HCEC 1CT (cell line): Measurements from ENCODE around the gene ASAP2.
"Not testable (repeated sequence)": the region's sequence is repeated elsewhere in the genome, so short reads cannot be mapped to it uniquely, and the experiment has no call there.

Source experiments
- DNase-seq: peaks from one replicate; pipeline ENCODE4 v3.0.0-alpha.2; 2017

The ASAP2 gene

GRCh38 chr2:9256147-9256546, 49.5 kb downstream of the ASAP2 start:
- no peak for DNase-seq

- DNase-seq = no peak
Observed at GRCh38 chr2:9256570-9257043, 50.0 kb downstream of the ASAP2 start.

DNA sequence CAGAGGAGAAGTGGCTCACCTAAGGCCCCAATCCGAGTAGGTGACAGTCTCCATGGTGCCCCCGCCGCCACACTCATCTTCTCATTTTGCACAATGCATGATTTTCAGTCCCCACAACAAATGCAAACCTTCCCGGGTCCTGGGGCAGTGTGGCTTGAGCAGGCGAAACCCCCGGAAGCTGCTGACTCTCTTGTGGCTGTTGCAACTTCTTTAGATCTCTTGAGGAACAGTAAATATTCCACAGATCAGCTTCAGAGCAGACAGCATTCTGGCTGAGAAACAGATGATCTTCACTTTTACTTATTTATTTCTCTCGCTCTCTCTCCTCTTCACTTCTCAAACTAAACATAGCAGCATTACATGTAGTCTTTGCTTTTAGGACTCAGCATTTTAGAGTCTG, 51.9 kb downstream of the ASAP2 start:
- no peak for DNase-seq

- no peak for DNase-seq
Observed at GRCh38 chr2:9258953-9259399, 52.4 kb downstream of the ASAP2 start.

DNA sequence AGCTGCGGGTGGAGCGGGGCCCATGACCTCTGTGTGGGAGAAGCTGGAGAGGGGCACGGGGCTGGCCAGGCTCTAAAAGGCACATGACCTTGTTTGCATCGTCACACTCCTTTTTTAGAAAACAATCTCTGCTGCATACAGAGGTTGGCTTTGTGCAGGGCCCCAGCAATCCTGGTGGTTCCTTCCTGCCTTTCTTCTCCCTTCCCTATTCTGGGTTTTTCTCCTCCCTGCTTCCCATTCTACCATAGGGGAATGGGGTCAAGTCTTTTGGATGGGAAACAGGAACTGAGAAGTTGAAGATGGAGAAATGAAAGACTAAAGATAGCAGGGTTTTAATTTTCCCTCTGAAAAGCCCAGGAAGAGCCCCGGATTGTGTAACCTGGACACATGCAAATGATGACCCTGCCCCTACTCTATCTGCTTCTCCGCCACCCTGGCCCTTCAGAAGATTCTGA, 53.9 kb downstream of the ASAP2 start:
- DNase-seq = no peak

DNA sequence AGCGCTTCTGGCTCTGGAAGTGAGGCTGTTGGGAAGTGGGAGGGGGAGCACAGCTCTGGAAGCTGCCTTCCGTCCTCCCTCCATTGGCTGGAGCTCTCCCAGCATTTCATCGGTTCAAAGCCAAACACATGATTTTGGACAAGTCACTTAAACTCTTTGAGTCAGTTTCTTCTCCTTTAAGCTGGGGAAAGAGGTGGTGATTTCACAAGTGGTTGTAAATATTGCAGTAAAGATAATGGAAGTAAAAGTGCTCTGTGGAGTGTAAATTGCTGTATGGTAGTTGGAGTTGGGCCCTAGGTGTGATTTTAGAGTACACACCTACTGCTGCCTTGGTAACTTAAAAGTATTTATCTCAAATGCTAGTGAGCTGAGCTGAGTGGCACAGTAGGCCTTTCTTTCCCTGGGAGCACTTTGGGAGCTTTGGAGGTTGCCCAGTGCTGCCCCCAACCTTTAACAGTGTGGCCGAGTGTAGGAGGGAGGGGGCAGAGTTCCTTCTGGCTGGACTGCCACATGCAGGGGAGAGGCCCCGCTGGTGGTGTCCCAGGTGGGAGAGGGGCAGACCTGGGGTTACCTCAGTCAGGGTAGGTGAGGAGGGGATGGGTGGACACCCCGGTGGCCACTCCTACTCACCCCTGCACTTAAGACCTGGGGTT, 54.7 kb downstream of the ASAP2 start:
- DNase-seq = peak; percentile 35

DNA sequence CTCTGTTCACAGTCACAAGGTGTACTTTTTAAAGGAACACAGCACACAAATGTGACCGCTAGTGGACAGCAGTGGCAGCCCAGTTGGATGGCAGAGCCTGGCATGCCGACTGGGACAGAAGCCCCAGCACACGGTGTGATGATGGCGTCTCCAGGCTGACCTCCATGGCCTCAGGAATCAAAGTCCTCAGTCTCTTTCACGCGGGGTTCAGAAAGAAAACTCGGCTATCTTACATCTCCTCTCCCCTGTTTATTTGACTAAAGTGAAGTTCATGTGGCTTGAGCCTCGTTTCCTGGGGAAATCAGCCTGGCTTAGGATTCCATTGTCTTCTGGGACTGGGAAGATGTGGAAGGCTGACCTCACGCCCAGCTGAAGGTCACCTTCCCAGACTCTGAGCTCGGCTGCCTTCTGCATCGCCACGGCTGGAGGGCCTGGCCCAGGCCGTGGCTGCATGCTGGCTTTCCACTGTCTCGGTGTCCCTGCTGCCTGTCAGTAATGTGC, 56.1 kb downstream of the ASAP2 start:
- no peak for DNase-seq

GRCh38 chr2:9263428-9263827, 56.8 kb downstream of the ASAP2 start:
- no peak for DNase-seq

DNA sequence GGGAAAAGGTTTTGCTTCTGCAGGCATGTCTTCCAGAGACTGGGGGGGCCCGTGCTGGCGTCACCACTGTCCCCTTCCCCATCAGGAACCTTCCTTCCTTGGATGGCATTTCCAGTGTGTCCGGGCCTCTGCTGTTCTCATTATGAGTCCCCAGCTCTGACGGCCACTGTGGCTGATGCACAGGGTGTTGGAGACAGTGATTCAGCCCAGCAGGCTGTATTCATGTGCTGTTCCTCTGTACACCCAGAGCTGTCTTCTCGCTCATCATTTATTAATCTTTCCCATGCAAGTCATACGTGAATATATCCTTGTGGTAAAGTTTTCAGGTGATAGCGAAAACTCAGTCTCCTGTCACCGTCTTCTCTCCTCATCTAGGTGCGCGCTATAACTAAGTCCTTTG, 57.7 kb downstream of the ASAP2 start:
- DNase-seq = peak; percentile 34

GRCh38 chr2:9266711-9267110, 60.1 kb downstream of the ASAP2 start:
- no peak for DNase-seq

DNA sequence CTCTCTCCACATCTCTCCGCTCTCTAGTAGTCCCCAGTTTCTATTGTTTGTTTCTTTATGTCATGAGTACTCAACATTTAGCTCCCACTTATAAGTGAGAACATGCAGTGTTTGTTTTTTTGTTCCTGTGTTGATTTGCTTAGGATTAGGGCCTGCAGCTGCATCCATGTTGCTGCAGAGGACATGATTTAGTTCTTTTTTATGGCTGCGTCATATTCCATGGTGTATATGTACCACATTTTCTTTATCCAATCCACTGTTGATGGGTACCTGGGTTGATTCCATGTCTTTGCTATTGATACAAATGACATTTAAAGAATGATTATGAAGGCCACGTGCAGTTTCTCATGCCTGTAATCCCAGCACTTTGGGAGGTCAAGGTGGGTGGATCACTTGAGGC, 60.7 kb downstream of the ASAP2 start:
- not testable (repeated sequence) for DNase-seq

DNA sequence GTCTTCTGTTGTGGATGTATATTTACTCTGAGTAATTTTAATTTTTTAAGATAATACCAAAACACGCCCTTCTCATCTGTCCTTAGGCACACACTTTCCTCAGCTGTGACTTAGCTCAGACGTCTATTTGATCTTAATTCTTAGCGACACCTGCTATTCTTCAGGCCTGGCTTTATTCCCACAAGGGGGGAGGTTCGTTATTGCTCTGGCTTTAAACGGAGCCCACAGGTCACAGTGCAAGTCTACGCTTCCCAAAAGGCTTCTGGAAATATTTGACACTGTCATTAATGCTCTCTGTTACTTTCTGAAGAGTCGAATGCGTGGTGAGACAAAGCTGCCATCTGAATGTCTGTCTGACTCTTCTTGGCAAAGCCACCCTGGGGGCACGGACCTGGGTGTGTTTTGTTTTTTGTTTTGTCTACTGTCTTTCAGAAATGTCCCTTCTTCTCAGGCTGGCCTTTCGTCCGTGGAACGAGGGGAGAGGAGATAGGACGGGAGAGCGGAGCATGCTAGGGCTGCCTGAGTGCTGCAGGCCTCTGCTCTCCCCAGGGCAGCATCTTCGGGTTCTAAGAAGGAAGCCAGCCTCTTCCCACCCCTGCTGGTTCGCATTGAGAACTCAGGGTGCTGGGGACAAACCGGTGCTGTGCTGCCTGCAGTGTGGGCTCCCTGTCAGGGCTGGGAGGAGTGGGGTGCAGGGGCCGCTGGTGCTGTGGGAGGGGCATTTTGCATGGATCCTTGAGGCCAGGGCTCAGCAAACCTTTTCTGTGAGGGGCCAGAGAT, 61.9 kb downstream of the ASAP2 start:
- no peak for DNase-seq

GRCh38 chr2:9269295-9269694, 62.7 kb downstream of the ASAP2 start:
- no peak for DNase-seq

DNA sequence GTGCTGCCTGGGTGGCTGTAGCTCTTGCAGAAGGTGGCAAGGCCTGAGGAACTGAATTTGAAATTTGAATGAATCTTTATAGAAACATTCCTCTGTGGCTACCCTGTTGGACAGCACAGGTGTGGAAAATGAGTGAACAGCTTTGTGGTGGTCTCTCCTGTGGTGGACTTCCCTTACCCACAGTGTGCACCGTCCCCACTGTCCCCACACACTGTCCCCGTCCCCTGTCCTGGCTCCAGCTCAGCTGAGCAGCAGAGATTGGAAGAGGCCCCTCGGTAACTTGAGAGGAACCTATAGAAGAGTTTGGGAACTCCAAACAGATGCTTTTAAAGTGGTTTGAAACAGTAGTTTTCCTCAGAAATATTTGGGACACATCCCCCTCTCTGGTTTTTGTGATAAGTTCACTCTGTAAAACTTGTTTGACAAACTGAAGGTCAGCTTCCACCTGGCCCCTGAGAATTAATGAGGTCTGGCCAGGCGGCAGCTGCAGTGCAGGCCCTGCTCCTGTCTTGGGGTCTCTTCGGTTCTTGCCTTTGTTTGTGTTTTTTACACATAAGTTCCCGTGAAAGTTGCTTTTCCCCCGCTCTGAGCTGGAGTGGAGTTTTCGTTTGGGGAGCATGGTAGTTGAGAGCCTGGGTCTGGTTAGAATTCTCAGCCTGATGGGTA, 63.2 kb downstream of the ASAP2 start:
- DNase-seq = no peak

GRCh38 chr2:9271091-9271490, 64.5 kb downstream of the ASAP2 start:
- DNase-seq = no peak

DNA sequence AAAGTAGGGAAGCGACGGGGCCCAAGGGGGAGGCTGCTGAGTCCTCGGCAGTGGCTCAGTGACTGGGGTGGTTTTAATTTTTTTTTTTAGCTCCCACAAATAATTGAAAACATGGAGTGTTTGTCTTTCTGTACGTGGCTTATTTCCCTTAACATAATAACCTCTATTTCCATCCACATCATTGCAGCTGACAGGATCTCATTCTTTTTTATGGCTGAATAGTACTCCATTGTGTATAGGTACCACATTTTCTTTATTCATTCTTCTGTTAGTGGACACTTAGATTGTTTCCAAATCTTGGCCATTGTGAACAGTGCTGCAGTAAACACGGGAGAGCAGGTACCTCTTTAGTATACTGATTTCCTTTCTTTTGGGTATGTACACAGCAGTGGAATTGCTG, 65.1 kb downstream of the ASAP2 start:
- DNase-seq = no peak

DNA sequence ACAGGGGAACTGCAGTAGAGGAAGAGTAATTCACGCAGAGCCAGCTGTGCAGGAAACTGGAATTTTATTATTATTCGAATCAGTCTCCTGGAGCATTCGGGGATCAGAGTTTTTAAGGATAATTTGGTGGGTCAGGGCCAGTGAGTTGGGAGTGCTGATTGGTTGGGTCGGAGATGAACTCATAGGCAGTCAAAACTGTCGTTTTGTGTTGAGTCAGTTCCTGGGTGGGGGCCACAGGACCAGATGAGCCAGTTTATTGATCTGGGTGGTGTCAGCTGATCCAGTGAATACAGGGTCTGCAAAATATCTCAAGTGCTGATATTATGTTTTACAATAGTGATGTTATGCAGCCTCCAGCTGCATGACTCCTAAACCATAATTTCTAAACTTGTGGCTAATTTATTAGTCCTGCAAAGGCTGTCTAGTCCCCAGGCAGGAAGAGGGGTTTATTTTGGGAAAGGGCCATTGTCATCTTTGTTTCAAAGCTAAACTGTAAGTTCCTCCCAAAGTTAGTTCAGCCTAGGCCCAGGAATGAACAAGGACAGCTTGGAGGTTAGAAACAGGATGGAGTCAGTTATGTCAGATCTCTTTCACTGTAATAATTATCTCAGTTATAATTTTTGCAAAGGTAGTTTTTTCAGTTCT, 67.0 kb downstream of the ASAP2 start:
- DNase-seq = no peak

- no peak for DNase-seq
Observed at GRCh38 chr2:9274701-9275343, 68.2 kb downstream of the ASAP2 start.

DNA sequence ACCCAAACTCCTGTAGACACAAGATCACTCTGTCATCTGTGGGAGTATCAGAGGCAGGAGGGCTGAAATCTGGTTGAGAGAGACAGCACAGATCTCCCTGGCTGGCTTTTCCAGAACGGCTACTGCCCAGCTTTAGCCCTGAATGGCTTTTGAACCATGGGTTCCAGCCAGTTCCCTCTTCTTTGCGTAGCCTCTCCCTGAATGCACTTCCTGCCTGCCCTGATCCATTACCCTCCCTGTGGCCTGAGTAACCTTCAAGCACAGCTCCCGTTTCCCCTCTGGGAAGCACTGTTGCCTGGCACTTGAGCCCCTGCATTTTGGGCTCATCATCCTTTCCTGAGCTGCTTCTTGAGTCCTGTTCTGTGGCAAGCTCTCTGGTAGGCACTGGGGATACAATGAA, 68.8 kb downstream of the ASAP2 start:
- DNase-seq = no peak

GRCh38 chr2:9276074-9276473, 69.5 kb downstream of the ASAP2 start:
- DNase-seq = no peak

- no peak for DNase-seq
Observed at GRCh38 chr2:9276901-9277451, 70.4 kb downstream of the ASAP2 start.

GRCh38 chr2:9278439-9278838, 71.8 kb downstream of the ASAP2 start:
- no peak for DNase-seq
